Activated CD4-positive, CD25-positive, alpha-beta regulatory T cell treated with anti-CD3 and anti-CD28 coated beads, Interleukin-2, amount 50 U/mL, for 16 hours (primary cell): ENCODE data around the gene MS4A10.
"Not testable (repeated sequence)": the region's sequence is repeated elsewhere in the genome, so short reads cannot be mapped to it uniquely, and the experiment has no call there.

ENCODE experiments used
- DNase-seq: peaks from one replicate; pipeline ENCODE4 v3.0.0-alpha.2; 2020; ENCODE audit warnings: low read depth, low spot score

MS4A10 gene

DNA sequence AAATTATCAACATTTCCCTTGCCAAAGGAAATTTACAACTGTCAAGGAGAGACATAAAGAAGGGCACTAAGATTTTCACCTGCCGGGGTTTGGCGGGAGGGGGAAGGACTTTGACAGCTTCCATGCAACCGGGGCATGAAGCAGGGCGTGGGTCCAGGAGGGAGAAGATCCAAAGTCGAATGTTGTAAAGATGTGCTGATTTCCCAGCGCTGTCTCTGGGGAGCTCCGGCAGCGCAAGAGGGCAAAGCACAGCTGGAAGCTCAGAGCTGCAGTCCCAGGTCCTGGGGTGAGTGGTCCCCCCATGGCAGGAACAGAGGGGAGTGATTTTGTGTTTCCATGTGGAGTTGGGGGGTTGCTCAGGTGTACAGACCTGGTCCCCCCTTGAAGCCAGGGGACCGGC, at the start of gene MS4A10:
Gene MS4A10, plus strand, starts transcription at position 198 of the 400 bp plus-strand sequence. CDS start 5,003 bp downstream, outside the sequence.
- no peak for DNase-seq

DNA sequence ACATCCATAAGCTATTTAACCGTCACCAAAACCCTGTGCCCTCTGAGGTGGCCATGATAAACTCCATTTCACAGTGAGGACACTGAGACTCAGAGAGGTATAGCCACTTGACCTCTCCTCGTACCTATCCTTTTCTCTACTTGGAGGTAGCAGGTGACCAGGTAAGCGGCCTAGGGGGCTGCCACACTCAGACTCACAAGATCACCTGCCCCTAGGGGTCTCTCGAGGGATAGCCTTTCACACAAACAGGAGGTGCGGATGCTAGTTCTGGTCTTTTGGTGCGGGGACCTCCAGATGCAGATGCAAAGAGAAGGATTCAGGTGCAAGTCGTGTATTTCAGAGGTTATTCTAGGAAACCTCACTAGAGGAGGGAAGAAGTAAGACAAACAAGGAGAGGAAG, 46.0 kb upstream of the MS4A10 start:
- DNase-seq, result no peak

DNA sequence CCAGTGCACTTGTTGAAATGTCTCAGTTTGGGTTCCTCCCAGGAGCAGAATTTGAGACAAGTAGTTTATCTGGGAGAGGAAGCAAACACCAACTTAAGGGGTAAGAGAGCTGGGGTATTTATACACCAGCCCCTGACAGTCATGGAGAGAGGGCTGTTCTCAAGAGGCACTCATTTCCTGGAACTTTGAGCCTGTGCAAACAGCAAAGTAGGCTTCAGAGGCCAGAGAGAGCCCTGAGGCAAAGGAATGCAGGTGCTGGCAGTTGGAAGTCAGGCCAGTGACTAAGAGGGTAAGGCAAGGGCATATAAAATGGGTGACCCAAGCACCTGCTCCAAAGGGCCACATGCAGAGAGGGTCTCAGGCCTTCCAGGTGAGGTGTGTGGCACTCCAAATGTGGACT, 44.6 kb upstream of the MS4A10 start:
- no peak for DNase-seq

DNA sequence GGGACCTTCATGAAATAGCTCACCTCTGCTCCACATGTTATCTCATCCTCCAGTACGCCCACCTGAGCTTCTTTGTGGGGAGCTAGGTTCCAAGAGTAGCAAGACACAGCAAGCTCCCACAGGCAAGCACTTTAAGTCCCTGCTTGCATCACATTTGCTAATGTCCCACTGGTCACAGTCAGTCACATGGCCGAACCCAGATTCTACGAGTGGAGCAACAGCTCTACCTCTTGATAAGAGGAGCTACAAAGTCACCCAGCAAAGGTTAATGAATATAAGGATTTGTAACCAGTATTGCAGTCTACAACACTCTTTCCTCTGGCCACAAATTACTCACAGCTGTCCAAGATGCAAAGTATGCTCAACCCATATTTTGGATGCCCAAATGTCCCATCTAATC, 43.7 kb upstream of the MS4A10 start:
- no peak for DNase-seq

DNA sequence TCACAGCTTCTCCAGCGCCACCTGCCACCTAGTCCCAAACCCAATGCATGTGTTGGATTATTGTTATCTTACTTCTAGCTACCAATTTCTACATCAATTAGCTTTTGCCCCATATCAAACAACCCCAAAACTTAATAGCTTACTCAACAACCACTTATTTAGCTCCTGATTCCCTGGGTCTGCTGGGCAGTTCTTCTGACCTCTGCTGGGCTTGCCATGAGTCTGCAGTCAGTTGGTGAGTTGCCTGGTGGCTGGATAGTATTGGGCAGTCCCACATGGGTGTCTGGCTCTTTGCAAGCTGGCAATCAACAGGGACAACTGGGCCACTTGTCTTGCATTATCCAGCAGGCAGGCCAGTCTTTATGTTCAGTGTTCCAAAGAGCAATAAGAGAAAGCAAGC, 42.1 kb upstream of the MS4A10 start:
- DNase-seq, result no peak

DNA sequence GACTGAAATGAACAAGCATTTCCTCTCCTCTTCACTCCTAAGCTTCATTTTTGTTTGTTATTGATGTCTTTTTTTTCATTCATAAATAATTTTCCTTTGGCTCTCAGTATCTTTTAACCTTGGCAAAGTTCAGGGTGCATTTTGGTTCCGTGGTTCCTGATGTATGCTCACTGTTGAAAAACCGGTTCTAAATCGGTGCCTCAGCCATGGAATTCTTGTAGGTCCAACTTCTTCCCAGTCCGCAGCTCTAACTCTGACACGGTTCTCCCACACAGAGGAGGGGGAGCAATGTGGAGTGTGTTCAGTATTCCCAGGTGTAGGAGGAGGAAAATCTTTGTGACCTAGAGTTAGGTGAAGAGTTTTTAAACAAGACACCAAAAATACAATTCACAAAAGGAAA, 41.0 kb upstream of the MS4A10 start:
- no peak for DNase-seq

DNA sequence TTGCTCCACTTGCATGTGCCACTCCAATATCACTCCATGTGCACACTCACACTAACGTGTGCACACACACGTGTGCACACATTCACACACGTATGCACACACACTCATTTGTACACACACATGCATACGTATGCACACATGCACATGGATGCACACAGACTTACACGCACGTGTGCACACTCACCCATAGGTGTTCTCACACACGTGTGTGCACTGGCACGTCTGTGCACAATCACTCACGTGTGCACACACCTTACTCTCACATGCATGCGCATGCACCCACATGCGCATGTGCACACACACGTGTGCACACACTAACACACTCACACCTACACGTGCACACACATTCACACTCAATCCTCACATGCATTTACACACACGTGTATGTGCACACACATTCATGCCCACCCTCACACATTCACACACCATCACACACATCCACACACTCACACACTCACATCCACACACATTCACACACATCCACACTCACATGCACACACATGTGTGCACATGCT, 37.7 kb upstream of the MS4A10 start:
- DNase-seq, result no peak

DNA sequence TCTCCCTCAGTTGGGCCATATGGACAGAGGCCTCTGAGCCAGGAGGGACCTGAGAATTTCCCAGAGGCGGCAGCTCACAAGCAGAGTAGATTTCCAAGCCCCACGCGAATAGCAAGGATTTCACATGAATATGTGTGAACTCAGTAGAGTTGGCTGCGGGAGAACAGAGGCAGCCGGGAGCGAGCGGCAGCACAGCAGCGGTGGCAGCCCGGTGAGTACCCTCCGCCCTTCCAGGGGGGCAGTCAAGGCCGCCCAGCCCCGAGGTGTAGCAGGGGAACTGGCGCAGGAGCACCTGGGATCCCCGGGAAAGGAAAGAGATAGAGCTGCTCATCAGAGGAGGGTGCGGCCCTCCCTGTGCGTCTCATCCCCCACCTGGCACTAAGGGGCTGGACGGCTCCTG, 36.9 kb upstream of the MS4A10 start:
- DNase-seq, result no peak

DNA sequence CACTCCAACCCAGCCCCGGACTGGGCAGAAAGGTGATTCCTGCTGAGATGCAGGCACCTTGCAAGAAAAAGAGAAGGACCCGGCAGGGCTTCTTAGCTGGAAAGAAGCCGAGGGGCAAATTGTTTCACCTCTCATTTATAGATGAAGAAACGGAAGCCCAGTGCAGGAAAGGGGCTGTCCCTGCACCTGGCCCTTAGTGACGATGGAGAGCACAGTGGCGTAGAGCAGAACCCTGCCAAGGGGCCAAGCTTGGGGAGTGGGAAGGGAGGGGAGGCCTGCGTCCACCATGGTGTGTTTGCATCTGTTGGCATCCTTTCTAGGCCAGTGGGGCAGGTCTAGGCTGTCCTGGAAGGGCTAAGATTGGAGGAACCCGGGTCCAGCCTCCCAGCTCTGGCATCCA, 36.3 kb upstream of the MS4A10 start:
- no peak for DNase-seq

DNA sequence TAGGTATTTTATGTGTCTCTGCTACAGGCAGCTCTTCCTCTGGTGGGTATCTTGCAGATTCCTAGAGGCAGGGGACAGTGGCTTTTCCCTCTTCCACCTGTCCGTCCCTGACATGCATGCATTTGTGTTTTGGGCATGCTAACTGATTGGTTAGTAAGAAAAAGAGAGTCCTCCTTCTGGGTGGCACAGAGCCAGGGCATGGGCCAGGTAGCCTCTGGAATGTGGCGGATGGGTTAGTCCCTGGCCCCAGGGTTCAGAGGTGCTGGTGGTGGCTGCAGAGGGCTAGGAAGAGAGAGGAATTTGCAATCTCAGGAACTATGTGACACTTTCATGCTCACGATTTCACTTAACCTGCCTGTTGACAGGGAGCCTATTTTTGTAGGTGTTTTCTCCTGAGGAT, 34.2 kb upstream of the MS4A10 start:
- DNase-seq, result no peak

DNA sequence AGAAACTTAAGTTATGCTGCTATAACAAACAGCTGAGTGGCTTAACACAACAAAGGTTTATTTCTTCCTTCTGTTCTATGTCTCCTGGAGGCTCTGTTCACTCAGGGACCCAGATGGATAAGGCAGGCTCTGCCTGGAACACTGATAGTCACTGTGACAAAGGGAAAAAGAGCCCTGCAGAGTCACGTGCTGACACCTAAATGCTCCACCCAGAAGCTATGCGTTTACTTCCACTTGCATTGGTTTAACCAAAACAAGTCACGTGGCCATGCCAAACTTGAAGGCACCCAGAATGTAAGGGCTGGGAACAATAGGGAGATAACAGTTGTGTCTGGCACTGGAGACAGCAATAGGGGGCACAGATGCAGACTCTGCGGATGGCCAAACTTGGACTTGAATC, 31.8 kb upstream of the MS4A10 start:
- no peak for DNase-seq

DNA sequence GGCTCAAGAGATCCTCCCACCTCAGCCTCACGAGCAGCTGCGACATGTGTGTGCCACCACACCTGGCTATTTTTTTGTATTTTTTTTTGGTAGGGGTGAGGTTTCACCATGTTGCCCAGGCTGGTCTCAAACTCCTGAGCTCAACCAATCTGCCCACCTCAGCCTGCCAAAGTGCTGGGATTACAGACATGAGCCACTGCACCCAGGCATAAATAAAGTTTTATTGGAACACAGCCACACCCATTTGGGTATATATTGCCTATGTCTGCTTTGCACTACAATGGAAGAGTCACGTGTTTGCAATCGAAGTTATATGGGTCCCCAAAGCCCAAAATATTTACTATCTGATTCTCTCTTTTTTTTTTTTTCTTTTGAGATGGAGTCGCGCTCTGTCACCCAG, 30.2 kb upstream of the MS4A10 start:
- DNase-seq, result no peak

DNA sequence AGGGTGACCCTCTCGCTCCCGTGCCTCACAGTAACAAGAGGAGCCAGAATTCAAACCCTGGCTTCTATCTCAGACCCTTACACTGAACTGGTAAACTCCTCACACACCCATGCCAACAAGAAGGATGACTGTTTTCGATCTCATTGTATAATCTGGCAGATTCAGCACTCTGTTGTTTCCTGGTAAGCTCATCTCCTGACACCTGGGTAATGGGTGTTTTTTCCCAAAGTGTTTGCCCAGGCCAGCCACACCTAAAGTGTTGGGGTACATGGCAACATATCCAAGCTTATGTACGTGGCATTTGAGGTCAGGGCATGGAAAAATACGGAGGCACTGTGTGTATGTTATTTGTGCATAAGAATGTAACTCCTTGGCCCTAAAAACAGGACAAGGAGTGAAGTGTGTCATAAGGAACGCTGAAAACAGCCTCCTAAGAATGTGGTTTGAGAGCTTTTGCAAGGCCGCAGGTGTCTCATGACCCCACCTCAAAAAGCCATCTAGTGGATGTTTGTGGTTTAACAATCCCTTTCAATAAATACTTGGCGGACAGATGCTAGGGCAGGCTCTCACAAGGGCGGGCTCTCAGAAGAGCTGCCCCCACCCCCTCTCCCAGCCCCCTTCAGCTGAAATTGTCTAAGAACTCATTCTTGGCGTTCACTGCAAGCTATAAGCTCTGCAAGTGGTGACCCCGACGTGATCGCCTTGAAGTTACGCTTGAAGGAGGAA, 28.7 kb upstream of the MS4A10 start, which contains the start of gene MS4A15:
Gene MS4A15, plus strand, starts transcription at position 561 of the 726 bp plus-strand sequence. CDS start 6,867 bp downstream, outside the sequence.
- no peak for DNase-seq

DNA sequence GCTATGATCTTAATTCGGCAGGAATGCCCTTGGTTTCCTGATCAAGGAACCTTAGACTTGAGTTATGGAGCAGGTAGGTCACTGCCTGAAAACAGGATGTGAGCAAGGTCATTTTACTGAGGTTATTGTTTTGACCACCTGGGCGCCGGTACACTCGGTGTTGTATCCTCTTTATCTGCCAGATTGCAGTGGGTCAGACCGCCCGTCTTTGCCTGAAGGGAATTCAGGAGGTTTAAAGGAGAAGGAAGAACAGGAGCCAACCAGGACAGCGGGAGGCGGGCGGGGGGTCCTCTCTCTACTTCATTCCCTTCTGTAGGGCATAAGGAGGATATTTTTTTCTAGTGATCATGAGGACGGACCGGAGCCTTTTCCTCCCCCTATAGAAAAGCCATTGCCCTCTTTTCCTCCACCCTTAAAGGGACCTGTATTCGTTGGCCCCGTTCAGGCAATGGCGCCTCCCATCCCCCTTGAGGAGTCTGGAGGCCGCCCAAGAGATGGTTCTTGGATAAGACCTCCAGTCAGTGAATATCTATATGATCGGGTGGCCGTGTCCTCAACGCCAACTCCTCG, 27.8 kb upstream of the MS4A10 start:
- no peak for DNase-seq

DNA sequence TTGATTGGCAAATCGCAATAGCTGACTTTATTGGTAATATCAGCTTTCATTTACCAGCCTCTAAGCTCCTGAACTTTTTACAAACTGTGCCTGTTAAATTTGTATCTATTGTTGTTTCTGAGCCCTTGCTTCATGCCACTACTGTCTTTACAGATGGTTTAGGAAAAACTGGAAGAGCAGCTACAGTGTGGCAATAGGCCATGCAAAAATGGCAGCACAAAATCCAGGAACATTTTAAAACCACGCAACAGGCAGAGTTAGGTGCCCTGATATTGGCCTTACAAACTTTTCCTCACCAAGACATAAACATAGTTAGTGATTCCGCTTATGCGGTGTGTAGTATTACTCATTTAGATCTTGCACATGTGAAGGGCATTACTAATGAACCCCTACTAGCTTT, 26.5 kb upstream of the MS4A10 start:
- DNase-seq, result not testable (repeated sequence)

DNA sequence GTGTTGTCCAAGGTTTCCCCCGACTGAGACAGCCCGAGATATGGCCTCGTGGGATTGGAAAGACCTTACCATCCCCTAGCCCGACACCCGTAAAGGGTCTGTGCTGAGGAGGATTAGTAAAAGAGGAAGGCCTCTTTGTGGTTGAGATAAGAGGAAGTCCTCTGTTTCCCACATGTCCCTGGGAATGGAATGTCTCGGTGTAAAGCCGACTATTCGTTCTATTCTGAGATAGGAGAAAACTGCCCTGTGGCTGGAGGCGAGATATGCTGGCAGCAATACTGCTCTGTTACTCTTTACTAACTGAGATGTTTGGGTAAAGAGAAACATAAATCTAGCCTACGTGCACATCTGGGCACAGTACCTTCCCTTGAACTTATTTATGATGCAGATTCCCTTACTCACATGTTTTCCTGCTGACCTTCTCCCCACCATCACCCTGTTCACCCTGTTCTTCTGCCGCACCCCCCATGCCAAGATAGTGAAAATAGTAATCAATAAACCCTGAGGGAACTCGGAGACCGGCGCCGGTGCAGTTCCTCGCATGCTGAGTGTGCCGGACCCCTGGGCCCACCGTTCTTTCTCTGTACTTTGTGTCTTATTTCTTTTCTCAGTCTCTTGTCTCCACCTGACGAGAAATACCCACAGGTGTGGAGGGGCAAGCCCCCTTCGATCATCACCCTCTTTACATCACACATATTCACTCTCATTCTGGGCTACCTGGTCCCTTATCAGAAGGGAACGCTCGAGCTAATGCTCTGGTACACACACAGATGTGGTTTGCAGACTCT, 25.5 kb upstream of the MS4A10 start:
- not testable (repeated sequence) for DNase-seq

DNA sequence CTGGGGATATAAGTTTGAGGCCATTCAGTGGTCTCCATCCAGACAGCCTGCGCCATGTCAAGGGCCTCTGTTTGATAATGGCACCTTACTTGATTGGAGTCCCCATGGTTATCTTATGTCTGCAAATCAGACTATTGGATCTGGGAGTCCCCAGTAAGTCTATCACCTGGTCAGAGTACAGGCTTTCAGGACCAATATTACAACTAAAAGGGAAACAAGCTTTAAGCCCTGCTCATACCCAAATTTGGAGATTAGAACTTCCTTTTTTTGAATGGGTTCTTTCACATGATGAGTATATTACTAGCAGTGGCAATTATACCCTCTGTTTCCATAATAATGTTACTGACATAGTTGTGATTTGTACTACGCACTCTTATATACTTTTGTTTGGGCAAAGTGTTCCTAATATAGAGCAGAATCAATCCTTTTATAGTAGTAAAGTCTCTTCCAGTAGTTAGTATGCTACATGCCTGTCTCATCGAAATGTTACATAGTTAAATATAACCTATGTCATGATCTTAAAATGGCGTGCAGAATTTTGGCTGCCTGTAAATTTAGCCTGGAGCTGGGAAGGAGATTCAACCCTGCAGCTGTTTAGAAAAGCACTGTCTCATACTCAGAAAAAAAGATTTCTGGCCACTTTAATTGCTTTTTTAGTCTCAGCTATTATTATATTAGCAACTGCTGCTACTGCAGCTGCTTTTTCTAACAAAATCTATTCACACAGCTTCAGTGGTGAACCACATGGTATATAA, 23.5 kb upstream of the MS4A10 start:
- no peak for DNase-seq

DNA sequence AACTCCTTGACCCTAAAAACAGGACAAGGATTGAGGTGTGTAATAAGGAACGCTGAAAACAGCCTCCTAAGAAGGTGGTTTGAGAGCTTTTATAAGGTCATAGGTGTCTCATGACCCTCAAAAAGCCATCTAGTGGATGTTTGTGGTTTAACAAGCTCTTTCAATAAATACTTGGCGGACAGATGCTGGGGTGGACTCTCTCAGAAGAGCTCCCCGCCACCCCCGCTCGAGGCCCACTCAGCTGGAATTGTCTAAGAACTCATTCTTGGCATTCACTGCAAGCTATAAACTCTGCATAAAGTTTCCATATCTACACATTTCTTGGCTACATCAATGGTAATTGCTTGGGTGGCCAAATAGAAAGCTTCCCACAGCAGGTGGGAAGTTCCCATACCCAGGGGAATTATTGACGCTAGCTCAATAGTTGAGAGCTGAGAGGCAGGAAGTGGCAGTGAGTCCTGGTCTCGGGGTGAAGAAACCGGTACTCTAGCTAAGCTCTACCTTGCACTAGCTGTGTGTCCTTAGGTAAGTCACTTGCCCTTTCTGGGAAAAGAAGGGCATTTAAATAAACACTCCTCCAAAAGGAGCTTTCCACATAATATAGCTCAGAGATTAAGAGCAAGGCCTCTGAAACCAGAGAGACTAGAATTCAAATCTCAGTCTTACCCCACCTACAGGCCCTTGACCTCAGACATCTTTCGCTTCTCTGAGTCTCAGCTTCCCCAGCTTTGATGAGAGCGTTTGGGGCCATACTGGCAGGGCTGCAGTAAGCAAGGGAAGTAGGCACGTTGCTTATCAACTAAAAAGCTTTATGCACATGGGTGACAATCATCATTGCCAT, 22.1 kb upstream of the MS4A10 start:
- DNase-seq, result no peak

DNA sequence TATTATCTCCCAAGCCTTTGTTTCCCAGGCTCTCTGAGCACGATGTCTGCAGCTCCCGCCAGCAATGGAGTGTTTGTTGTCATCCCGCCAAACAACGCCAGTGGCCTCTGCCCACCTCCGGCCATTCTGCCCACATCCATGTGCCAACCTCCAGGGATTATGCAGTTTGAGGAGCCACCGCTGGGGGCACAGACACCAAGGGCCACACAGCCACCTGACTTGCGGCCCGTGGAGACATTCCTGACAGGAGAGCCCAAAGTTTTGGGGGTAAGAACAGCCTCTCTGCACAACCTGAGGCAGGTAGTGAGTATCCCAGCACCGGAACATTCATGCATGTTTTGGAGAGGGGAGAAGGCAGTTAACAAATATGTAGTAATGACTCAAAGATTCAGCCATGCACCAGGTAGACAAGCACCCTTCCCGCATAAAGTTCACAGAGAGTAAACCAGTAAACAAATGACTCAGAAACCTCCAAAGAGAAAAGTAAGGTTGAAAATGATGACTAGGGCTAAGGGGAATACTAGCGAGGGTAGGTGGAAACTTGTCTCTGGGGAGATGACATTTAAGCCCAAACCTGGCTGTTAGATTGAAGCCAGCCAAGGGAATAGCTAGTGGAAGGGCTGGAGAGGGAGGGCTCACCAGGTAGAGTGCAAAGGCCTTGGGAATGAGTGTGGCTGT, 21.3 kb upstream of the MS4A10 start:
- DNase-seq, result no peak

DNA sequence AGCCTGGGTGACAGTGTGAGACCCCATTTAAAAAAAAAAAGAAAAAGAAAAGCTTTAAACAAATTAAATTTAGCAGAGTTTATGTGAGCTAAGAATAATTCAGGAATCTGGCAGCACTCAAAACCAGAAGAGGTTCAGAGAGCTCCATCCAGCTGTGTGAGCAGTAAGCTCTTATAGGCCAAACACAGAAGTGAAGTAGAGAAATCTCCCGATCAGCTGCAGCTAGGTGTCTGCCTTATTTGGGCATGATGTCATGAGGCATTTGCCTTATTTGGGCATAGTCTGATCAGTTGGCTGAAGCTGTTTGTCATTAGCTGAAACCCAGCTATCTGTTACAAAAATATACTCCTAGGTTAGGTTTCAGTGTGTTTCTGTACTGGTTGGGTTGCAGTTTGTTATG, 20.3 kb upstream of the MS4A10 start:
- DNase-seq, result no peak
